ENCODE data around the gene NCSTN.
"Not testable (repeated sequence)": the region's sequence is repeated elsewhere in the genome, so short reads cannot be mapped to it uniquely, and the experiment has no call there.

The NCSTN gene

GRCh38 chr1:160374306-160375110 is 31.3 kb downstream of the NCSTN start:
- no peak for DNase-seq

- no peak for DNase-seq
Observed at GRCh38 chr1:160375788-160376524, 32.8 kb downstream of the NCSTN start.

GRCh38 chr1:160376525-160377131 is 33.4 kb downstream of the NCSTN start:
- DNase-seq, result peak; percentile 57 to 75

DNA sequence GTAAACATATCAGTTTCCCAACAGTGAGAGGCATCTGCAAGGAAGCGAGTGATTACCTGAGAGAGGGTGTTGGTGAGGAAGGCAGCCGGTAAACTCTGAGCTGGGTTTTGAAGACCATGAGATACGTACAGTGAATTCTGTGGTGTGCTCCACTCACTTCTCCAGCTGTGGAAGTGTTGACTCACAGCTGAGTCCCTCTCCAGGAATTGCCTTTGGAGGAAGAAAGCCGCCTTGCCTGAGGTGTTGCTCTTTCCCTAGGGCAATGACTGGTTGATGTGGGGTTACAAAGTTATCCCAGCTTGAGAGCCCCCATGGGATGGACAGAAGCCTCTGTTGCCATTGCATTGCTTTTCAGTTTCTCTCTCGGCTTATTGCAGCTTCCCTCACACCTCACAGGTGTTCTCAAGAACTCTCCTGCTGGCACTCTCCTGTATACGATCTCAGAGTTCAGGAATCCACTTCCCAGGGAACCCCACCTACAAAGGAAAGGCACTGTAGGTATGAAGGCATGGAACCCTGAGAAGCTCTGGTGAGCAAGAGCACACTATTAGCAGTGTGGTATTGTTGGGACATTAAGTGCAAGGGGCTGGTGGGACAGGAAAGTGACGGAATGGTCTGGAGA is 34.5 kb downstream of the NCSTN start:
- no peak for DNase-seq

- not testable (repeated sequence) for DNase-seq
Observed at GRCh38 chr1:160384812-160385211, 41.6 kb downstream of the NCSTN start.

DNA sequence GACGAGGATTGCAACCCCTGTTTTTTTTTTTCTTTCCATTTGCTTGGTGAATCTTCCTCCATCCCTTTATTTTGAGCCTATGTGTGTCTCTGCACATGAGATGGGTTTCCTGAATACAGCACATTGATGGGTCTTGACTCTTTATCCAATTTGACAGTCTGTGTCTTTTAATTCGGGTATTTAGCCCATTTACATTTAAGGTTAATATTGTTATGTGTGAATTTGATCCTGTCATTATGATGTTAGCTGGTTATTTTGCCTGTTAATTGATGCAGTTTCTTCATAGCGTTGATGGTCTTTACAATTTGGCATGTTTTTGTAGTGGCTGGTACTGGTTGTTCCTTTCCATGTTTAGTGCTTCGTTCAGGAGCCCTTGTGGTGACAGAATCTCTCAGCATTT is 45.2 kb downstream of the NCSTN start:
- not testable (repeated sequence) for DNase-seq

DNA sequence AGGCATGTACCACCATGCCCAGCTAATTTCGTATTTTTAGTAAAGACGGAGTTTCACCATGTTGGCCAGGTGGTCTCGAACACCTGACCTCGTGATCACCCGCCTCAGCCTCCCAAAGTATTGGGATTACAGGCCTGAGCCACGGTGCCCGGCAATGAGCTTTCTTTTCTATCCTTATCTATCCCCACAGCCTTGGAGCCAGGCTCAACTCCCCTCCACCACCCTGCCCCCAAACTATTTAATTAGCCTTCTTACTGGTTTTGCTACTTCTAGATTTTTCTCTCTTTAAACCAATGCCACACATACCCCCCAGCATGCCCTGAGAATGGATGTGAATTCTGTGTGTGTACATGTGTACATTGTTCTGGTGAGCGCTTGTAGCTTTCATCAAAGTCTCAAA is 51.5 kb downstream of the NCSTN start:
- DNase-seq, result no peak

GRCh38 chr1:160397651-160398050 is 54.5 kb downstream of the NCSTN start:
- DNase-seq, result no peak

- no peak for DNase-seq
Observed at GRCh38 chr1:160398823-160399222, 55.6 kb downstream of the NCSTN start.

GRCh38 chr1:160399544-160400222 is 56.5 kb downstream of the NCSTN start:
- DNase-seq, result no peak

DNA sequence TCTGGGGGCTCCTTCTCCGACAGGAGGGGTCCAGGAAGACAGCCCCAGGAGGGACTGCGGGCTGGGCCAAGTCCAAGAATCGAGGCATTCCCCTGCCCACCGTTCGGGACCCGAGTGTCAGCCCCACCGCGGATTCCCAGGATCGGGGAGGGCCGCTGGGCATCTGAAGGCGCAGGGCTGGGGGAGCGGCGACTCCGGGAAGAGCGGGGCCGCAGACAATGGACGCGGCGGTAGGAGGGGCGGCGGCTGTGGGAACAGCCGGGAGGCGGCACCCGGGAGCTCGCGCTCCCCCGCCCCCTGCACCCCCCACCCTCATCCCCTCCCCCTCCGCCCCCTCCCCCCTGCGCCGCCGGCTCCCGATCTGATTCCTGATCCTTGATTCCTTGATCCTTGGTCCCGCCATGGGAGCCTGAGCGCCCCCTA is 57.1 kb downstream of the NCSTN start, which contains the start of gene VANGL2:
Gene VANGL2 (plus strand): TSS at position 342 of the 423 bp plus-strand sequence. CDS start 15,274 bp downstream, outside the sequence.
- peak; percentile 50 to 55 for DNase-seq

- no peak for DNase-seq
Observed at GRCh38 chr1:160400646-160401486, 57.7 kb downstream of the NCSTN start.

GRCh38 chr1:160401487-160401805 is 58.3 kb downstream of the NCSTN start:
- no peak for DNase-seq

GRCh38 chr1:160402001-160402795 is 59.0 kb downstream of the NCSTN start:
- DNase-seq, result no peak

GRCh38 chr1:160403244-160403643 is 60.1 kb downstream of the NCSTN start:
- DNase-seq, result no peak

DNA sequence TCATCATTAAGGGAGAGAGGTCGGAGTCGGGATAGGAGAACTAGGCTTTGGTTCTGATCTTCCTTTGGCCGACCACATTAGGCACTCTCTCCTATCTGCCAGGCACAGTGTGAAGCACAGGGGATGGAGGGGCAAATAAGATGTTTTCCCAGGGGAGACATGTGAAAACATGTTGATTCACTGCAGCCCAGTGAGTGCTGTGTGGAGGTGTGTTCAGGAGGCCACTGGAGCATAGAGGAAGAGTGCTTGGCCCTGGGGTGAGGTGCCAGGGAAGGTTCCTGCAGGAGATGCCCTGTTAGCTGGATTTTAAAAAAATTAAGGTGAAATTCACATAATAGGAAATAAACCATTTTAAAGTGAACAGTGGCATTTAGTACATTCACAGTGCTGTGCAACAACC is 60.9 kb downstream of the NCSTN start:
- DNase-seq, result no peak

- no peak for DNase-seq
Observed at GRCh38 chr1:160405331-160405877, 62.2 kb downstream of the NCSTN start.

DNA sequence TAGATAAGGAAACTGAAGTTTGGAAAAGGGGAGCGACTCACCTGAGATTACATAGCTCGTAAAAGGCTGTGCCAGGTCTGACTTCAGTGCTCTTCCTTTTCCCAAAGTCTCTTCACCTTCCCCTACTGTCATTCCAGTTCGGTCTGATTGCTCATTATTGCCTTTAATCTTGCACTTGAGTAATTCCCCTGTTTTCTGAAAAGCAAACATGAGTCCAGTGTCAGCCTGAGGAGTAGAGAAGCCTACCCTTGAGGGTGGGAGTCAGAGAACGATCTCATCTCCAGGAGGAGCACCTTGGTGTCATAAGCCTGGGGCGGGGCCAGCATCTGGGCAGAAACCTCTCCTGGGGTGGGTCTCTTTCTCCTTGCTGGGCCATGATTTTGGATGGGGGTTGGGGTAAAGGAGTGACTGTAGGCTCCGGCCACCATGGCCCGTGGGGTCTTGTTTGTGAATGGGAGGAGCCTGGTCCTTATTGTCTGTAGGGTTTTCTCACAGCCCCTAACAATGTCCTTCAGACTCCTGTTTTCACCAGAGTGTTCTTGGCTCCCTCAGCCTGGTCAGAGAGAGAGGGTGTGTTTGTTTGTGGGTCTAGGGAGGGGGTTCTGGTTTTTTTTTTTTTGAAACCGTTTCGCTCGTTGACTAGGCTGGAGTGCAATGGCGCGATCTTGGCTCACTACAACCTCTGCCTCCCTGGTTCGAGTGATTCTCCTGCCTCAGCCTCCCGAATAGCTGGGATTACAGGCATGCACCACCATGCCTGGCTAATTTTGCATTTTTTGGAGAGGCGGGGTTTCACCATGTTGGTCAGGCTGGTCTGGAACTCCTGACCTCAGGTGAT is 63.2 kb downstream of the NCSTN start:
- no peak for DNase-seq

Measured in NCI-H2081 (cell line).